Effector CD4-positive, alpha-beta T cell (primary cell): ENCODE data around the gene LNX2.

Experiments
- DNase-seq: peaks from one replicate; pipeline ENCODE4 v3.0.0-alpha.2; 2020

Gene LNX2

DNA sequence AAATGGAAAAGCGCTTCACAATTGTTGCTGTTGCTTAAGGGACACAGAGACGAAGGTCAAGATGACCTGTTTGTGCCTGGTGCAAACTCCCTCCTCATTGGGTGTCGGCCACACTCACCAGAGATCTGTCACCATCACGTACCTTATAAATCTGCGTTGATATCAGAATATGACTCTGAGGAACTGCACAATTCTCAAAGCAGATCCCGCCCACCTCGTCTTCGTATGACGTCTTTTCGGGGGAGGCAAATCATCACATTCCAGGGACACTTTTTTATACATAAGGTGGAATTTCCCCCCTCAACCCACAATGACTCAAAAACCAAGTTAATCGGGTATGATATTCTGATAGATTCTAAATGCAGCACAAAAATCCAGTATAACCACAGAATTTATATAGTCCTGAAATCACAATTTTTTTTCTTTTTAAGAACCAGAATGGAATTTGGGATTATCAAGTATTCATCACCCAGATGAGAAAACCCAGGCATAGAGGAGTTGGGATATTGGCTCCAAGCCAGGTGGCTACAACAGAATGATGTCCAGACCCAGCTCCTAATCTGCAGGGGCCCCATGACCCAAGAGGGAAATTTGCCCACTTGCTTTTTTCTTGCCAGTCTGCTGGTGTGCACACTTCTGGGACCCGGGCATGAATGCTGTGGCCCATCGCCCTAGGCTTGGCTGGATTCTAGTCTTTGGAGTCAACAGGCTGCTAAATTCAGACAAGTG is 119.4 kb downstream of the LNX2 start:
- DNase-seq: no peak

- no peak for DNase-seq
These were observed 122.6 kb downstream of the LNX2 start for GRCh38 chr13:27497563-27498230.

DNA sequence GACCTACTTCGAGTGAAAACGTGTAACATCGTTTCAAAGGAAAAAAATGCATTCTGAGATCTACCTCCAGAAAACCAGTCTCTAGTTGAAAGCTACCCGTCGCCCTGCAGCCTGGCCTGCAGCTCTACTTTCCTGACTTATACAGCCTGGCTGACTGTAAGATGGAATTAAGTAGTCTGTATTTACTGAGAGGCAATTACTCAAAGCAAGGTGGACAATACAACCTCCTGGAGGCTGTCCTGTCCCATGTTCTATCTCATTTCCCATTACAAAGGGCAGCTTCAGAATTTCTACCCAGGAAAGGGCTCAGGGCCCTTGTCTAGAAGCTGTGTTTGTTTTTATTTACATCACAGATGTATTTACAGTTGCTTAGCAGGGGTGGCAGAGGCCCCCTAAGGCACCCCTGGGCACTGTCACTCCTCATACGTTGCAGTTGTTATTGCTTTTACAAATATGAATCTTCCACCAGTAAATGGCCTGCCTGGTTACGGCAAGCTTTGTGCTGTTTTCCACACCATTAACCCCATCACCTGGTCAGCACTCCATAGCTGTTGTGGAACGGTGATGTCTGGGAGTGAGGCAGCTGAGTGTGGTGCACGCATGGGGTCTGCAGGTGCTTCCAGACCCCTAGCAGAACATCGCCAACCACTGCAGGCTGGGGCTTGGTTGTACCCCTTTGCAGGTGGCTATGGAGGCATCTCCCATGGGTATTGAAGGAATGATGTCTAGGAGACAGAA is 123.6 kb downstream of the LNX2 start:
- DNase-seq: no peak

DNA sequence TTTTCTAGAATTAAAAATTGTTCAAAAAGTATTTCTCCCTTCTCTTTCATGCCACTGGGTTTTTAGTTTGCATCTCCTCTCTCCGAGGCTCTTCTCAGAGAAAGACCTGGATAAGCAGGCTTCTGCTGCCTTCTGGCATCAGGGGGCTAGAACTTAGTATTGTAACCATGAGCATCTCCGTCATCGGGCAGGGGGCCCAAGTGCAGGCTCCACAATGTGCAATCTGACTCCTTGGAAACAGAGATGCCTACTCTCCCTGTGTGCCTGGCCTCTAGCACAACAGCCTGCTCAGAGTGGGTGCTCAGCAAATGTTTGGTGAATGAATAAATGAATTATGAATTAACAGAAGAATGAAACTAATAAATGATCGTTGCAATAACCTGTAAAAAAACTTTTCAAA is 124.3 kb downstream of the LNX2 start:
- no peak for DNase-seq
